HG03520 (cell line): ENCODE measurements around the gene PHF1.

ENCODE experiments used
- ATAC-seq: cut with Tn5 transposase; IDR thresholded peaks from one replicate; pipeline ENCODE4 v1.9.1; 2021; ENCODE audit warnings: mild to moderate bottlenecking, moderate library complexity; ENCODE audit not compliant: unreplicated experiment

Gene PHF1

DNA sequence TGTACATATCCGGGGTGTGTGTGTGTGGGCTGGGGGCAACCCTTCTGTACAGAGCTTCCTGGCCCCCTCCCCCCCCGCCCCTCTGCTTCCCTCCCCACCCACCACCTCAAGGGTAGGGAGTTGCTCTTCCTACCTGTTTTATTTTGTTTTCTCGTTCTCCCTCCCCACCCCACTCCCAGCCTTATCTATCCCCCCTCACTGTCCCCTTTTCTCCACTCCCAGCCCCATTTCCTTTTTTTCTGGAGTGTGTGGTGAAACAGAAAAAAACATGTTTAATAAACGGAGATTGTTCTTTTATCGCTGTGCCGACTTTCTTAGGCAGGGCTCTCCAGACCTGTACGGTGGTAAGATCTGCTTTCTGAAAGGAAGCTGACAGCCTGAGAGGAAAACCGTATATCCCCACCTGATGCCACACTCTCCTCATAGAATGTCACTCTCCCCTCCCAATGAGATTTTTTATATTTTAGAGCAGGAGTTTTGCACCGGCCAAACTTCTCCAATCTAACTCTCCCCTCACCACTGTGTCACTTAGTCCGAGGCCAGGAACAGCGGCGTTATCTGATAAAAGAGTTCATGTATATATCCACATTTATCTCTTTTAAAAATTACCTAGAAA lies 42.7 kb downstream of the PHF1 start:
- ATAC-seq, result no peak

DNA sequence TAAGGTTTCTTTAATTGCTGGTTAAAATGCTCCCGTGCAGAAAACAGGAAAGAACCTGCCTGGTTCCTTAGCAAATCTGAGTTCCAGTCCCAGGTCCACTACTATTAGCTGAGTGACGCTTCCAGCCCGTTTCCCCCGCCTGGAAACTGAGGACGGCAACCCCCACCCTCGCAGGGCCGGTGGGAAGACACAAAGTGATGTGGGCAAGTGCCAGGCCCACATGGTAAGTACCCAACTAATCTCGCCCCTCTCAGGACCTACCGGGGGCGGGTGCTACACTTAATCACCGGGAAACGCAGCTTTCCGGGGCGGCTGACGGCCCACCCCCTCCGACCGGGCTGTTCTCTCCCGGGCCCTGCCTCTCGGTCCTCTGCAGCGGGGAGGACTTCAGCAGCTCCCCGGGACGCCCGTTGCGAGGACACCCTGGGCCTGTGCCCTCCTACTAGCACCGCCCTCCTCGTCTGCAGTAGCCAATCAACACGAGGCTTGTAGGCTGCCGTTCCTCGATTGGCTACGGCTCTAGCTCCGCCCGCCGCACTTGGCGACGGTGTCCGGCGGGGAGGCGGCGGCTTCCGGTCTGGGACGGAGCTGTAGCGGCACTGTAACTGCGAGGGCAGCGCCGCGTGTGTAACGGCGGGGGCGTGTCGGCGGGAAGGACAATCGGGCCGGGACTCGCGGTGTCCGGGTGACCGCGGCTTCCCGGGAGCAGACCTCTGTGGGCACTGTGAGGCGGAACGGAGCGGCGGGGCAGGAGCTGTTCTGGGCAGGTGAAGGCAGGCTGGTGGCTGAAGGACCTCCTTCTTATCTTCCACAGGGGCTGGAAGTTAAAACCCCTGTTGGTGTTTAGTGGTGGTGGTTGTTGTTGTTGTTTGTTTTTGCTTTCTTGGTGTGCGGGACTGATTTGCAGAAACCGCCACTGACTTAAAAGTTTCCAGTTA lies 43.5 kb downstream of the PHF1 start, which contains the start of gene ZBTB9:
Gene ZBTB9, plus strand, starts transcription at position 568 of the 938 bp plus-strand sequence. CDS start 525 bp downstream, outside the sequence.
- ATAC-seq, result peak; percentile 97

DNA sequence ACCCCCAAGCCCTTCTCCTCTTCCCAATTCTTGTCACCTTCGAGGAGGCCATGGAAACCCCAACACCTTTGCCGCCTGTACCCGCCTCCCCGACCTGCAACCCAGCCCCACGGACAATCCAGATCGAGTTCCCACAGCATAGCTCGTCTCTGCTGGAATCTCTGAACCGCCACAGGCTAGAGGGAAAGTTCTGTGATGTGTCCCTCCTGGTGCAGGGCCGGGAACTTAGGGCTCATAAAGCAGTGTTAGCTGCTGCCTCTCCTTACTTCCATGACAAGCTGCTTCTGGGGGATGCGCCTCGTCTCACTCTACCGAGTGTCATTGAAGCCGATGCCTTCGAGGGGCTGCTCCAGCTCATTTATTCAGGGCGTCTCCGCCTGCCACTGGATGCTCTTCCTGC lies 44.2 kb downstream of the PHF1 start:
- no peak for ATAC-seq

DNA sequence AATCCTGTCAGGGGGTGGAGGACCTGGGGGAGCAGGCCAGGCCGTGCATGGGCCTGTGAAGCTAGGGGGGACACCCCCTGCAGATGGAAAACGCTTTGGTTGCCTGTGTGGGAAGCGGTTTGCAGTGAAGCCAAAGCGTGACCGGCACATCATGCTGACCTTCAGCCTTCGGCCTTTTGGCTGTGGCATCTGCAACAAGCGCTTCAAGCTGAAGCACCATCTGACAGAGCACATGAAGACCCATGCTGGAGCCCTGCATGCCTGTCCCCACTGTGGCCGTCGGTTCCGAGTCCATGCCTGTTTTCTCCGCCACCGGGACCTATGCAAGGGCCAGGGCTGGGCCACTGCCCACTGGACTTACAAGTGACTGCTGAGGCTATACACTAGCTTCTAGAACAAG lies 45.3 kb downstream of the PHF1 start:
- no peak for ATAC-seq

DNA sequence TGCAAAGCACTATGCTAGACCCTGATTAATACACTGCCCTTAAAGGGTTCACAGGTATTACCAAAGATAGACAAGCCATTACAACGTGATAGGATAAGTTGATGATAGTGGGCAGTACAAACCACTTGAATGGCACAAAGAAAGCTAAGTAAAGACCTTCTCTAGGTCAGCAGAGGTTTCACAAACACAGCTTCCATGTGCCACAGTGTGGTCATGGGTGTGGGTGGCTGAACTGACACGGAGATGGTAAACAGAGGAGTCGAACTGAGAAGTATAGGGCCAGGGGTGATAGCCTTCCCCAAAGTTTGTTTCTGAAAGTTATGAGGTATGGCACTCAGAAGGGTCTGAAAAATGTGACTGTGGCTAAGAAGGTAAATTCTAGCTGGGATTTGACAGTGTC lies 47.9 kb downstream of the PHF1 start:
- no peak for ATAC-seq

DNA sequence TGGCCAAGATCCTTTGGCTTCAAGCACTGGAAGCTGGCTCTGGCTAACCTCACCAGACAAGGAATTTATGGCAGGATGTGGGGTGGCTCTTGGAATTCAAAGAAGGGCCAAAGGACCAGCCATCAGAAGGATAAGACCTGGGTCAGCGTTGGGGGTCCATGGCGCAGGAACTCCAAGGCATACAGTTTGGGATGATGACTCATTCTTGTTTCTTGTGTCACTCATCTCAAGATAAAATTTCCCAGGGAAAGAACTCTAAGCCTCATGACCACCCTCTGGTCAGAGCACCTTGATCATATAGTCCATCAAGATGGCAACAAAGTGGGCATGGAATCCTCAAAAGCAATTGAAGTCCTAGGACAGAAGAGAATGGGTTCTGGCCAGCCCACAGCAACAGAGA lies 48.4 kb downstream of the PHF1 start:
- no peak for ATAC-seq
